ENCODE data around the gene NBL1.

The NBL1 gene

GRCh38 chr1:19623523-19623922, 20.6 kb upstream of the NBL1 start:
- Histone ChIP-seq H3K9me3 (ENCODE audit: control insufficient read depth, insufficient read depth, low read depth, low read length) (no peaks in the 10 kb centered on the region), H3K4me1 (ENCODE audit: control insufficient read depth, insufficient read depth, low read length) (0 out of 2 replicates have a peak, but pooled peaks cover 2% of the 10 kb centered on the region), H3K27ac (ENCODE audit: extremely low read depth, low read depth, low read length) (no peak overlapping the region), H3K4me3 (ENCODE audit: low read depth, low read length) (no peak overlapping the region), H3K36me3 (ENCODE audit: control insufficient read depth in 2 of 2, insufficient read depth in 1 of 2, low read length in 2 of 2) (peaks cover 3 to 59% of the 10 kb centered on the region in 2 experiments; a peak in 2 of 3 replicates)
- TF ChIP-seq ZNF585B (tag by site-specific recombination; IDR thresholded peaks at IDR 0.05): no peak
- TF ChIP-seq ZNF214 (tag by site-specific recombination; IDR thresholded peaks at IDR 0.05; ENCODE audit: borderline replicate concordance): no peak
- TF ChIP-seq ZNF560 (tag by site-specific recombination; IDR thresholded peaks at IDR 0.05; ENCODE audit: borderline replicate concordance): no peak
- TF ChIP-seq ZBTB1 (tag by site-specific recombination; IDR thresholded peaks at IDR 0.05): no peak
- no peak for TF ChIP-seq ZNF645 (tag by site-specific recombination; IDR thresholded peaks at IDR 0.05)
- no peak for TF ChIP-seq BCL6B (tag by site-specific recombination; IDR thresholded peaks at IDR 0.05)
- no peak for TF ChIP-seq SALL2 (tag by site-specific recombination; IDR thresholded peaks at IDR 0.05; ENCODE audit: borderline replicate concordance)
- no peak for TF ChIP-seq ZNF48 (tag by site-specific recombination; IDR thresholded peaks at IDR 0.05)
- no peak for TF ChIP-seq ZBTB21 (tag by site-specific recombination; IDR thresholded peaks at IDR 0.05)
- TF ChIP-seq KLF7 (tag by site-specific recombination; IDR thresholded peaks at IDR 0.05; ENCODE audit: borderline replicate concordance): no peak
- TF ChIP-seq ATF2 (tag by site-specific recombination; IDR thresholded peaks at IDR 0.05; ENCODE audit: low read depth): peak; percentile 68
- TF ChIP-seq ZNF629 (tag by site-specific recombination; IDR thresholded peaks at IDR 0.05): peak; percentile 57
- TF ChIP-seq KLF10 (tag by site-specific recombination; IDR thresholded peaks at IDR 0.05): no peak
- TF ChIP-seq ZNF791 (tag by site-specific recombination; IDR thresholded peaks at IDR 0.05): no peak
- no peak for TF ChIP-seq ZNF654 (tag by site-specific recombination; IDR thresholded peaks at IDR 0.05; ENCODE audit: low read depth)
- ChIA-PET POLR2A (no interaction called here), CTCF (interaction anchor here (0.6 kb wide), 1 partner anchor 33 kb away, joined by 4 read pairs; no protein-coding TSS in a partner anchor)

GRCh38 chr1:19625291-19625937, 18.7 kb upstream of the NBL1 start:
- Histone ChIP-seq H3K4me3 (ENCODE audit: low read depth, low read length) (no peak overlapping the region), H3K9me3 (ENCODE audit: control insufficient read depth, insufficient read depth, low read depth, low read length) (no peaks in the 10 kb centered on the region), H3K4me1 (ENCODE audit: control insufficient read depth, insufficient read depth, low read length) (no peaks in the 10 kb centered on the region), H3K36me3 (ENCODE audit: control insufficient read depth in 2 of 2, insufficient read depth in 1 of 2, low read length in 2 of 2) (peaks cover 3 to 70% of the 10 kb centered on the region in 2 experiments; a peak in 2 of 3 replicates), H3K27ac (ENCODE audit: extremely low read depth, low read depth, low read length) (no peak overlapping the region)
- ChIA-PET CTCF (interaction anchor here (0.7 to 1.2 kb wide), 2 partner anchors 71 to 187 kb away, joined by 3 to 4 read pairs; no protein-coding TSS in a partner anchor), POLR2A (no interaction called here)
- TF ChIP-seq BCL11A (tag by site-specific recombination; IDR thresholded peaks at IDR 0.05; ENCODE audit: low read depth) (no peak), ZNF148 (tag by site-specific recombination; IDR thresholded peaks at IDR 0.05; ENCODE audit: borderline replicate concordance) (no peak), GLI2 (tag by site-specific recombination; IDR thresholded peaks at IDR 0.05; ENCODE audit: borderline replicate concordance, low read depth) (no peak), ZBTB26 (tag by site-specific recombination; optimal IDR thresholded peaks at IDR 0.05) (no peak), ZNF792 (tag by site-specific recombination; IDR thresholded peaks at IDR 0.05) (no peak), ZNF274 (IDR thresholded peaks at IDR 0.05; ENCODE audit: low read length) (no peak), ZNF274 (tag by site-specific recombination; IDR thresholded peaks at IDR 0.05; ENCODE audit: borderline replicate concordance) (no peak), ZNF223 (tag by site-specific recombination; IDR thresholded peaks at IDR 0.05) (no peak), ELK4 (IDR thresholded peaks at IDR 0.05; ENCODE audit: borderline replicate concordance, low read depth, low read length) (no peak), ZNF175 (tag by site-specific recombination; IDR thresholded peaks at IDR 0.05) (no peak), ZNF548 (tag by site-specific recombination; IDR thresholded peaks at IDR 0.05) (no peak)

Data from HEK293 (cell line).